Activated B cell treated with CpG ODN at 0.5 μM for 24 hours (primary cell): ENCODE measurements around the gene HBB. TPM values are rescaled to one million over a fixed set of nuclear protein-coding genes. Genes with fewer than 3 reads are reported as not detected.

ENCODE experiments used
- ATAC-seq: fragments of 200-7000 bp; cut with Tn5 transposase; one replicate; pipeline ENCODE4 v1.10.0; 2021; ENCODE audit warnings: low read depth, mild to moderate bottlenecking, moderate library complexity
- CTCF ChIA-PET: fragments of 350-600 bp; sonication (Branson Sonifier 250); formaldehyde crosslinking; loops from one replicate; lab custom pipeline; 2021; ENCODE audit warnings: antibody characterized with exemption; lab: Charles Lee
- POLR2A ChIA-PET: fragments of 350-600 bp; sonication (Branson Sonifier 250); formaldehyde crosslinking; loops from one replicate; lab custom pipeline; 2021; ENCODE audit warnings: antibody characterized with exemption; lab: Charles Lee
- DNase-seq: peaks from one replicate; pipeline ENCODE4 v3.0.0; 2022
- H3K27ac Mint-ChIP-seq: one replicate; pipeline ENCODE4 v1.8.0; 2020; ENCODE audit warnings: mixed read lengths
- H3K27me3 Mint-ChIP-seq: one replicate; pipeline ENCODE4 v1.8.0; 2021; ENCODE audit warnings: mixed read lengths
- H3K36me3 Mint-ChIP-seq: one replicate; pipeline ENCODE4 v1.8.0; 2021; ENCODE audit warnings: low read depth, mixed read lengths
- H3K4me1 Mint-ChIP-seq: one replicate; pipeline ENCODE4 v1.8.0; 2021; ENCODE audit warnings: mixed read lengths
- H3K4me3 Mint-ChIP-seq: one replicate; pipeline ENCODE4 v1.8.0; 2020; ENCODE audit warnings: mild to moderate bottlenecking, mixed read lengths
- H3K9me3 Mint-ChIP-seq: one replicate; pipeline ENCODE4 v1.8.0; 2020; ENCODE audit warnings: mixed read lengths
- CTCF ChIP-seq: fragments of 200-600 bp; IDR thresholded peaks from one replicate; pipeline ENCODE4 v1.8.0; 2022; ENCODE audit warnings: antibody characterized with exemption, mild to moderate bottlenecking
- intact Hi-C: fragments of 100-400 bp; cut with micrococcal nuclease; formaldehyde crosslinking; loops from one replicate; pipeline ENCODE4 v1.15.1; 2024
- total RNA-seq: library from RNA; stranded (reverse); gene quantifications from 2 replicates; pipeline ENCODE4 v1.2.3, GENCODE V29; 2022

HBB gene
- total RNA-seq, 1 donor from 2014 or later = 147 TPM

- no peak for TF ChIP-seq CTCF
- H3K27ac Mint-ChIP-seq = no peak within 1 kb of the TSS
- no peaks in the 10 kb centered on the region for H3K9me3 Mint-ChIP-seq
- no peaks in the 10 kb centered on the region for H3K36me3 Mint-ChIP-seq
- no peaks in the 10 kb centered on the region for H3K27me3 Mint-ChIP-seq
- ChIA-PET POLR2A (no interaction called here), CTCF (no interaction called here)
- DNase-seq (no peak), ATAC-seq (no peak)
- no peaks in the 10 kb centered on the region for H3K4me1 Mint-ChIP-seq
- no peak within 1 kb of the TSS for H3K4me3 Mint-ChIP-seq
- intact Hi-C loops = loop anchor here (10.0 kb wide), 1 partner anchor 694 kb away; the partner anchor contains the start of gene OR52E5
These were observed 26.3 kb downstream of the HBB start, which contains the start of gene OR51V1 for GRCh38 chr11:5200582-5200981. Gene OR51V1, minus strand, starts transcription at chr11:5200682. Its CDS starts 0 bp downstream, at chr11:5200682.

DNA sequence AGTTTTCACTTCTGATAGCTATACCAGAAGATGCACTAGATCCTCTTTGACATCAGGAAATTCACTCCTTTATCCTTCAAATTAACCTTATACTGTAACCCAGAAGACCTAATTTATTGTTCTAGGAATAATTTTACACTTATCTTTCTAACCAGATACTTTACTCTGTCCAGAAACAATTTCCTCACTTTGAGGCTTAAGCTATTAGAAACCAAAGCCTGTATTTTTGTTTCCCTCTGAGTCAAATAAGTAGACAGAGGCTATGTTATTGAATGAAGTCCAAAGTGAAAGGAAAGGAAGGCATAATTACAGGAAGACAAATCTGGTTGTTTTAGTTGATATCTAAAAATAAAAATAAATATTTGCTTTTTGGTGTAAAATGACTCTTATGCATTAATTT, 28.6 kb downstream of the HBB start:
- no peak overlapping the region for H3K27ac Mint-ChIP-seq
- no peak for ATAC-seq
- ChIA-PET POLR2A (no interaction called here), CTCF (no interaction called here)
- H3K27me3 Mint-ChIP-seq = no peaks in the 10 kb centered on the region
- intact Hi-C loops = no loop called here
- DNase-seq = no peak
- H3K4me3 Mint-ChIP-seq = no peak overlapping the region
- no peaks in the 10 kb centered on the region for H3K36me3 Mint-ChIP-seq
- no peak for TF ChIP-seq CTCF
- H3K4me1 Mint-ChIP-seq = no peaks in the 10 kb centered on the region
- H3K9me3 Mint-ChIP-seq = no peaks in the 10 kb centered on the region

DNA sequence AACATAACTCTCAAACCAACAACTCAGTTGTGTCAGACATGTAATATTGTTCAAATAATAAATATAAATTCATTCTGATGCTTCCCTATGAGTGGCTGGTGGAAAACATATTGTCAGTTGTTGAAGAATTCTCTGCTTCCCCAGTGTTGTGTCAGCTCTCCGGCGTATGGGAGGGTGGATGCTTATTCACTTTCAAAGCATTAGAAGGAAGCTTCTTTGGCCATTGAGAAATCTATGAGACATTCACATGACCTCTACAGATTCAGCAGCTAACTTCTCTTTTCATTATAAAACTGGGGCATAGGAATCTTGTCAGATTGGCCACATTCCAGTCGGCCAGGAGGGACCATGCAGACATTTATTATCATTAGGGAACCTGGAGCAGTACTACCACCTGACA, 29.3 kb downstream of the HBB start:
- no peaks in the 10 kb centered on the region for H3K27me3 Mint-ChIP-seq
- no peak for DNase-seq
- peaks cover 2% of the 10 kb centered on the region for H3K9me3 Mint-ChIP-seq
- ChIA-PET CTCF (no interaction called here), POLR2A (no interaction called here)
- intact Hi-C loops = no loop called here
- TF ChIP-seq CTCF = no peak
- no peak overlapping the region for H3K4me3 Mint-ChIP-seq
- H3K36me3 Mint-ChIP-seq = no peaks in the 10 kb centered on the region
- H3K27ac Mint-ChIP-seq = no peak overlapping the region
- no peak for ATAC-seq
- H3K4me1 Mint-ChIP-seq = no peaks in the 10 kb centered on the region

DNA sequence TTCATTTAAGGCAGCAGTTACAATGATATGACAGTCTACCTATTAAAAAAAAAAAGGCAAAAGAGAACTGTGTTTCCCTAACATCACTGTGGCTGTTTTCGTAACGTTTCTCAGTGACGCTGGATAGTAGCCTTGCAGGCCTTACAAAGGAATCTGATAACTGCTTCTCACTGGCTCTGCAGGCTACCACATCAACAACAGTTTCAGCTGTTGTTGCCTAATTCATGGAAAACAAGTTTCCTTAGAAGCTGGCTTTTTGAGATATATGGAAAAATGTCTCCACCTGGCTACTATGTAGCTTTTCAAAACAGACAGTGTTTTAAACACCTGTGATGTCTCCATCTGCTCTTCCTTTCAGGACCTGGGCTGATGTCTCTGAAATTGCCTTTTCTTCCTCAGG, 30.1 kb downstream of the HBB start:
- Mint-ChIP-seq H3K27ac (no peak overlapping the region), H3K9me3 (peaks cover 2% of the 10 kb centered on the region), H3K4me1 (no peaks in the 10 kb centered on the region), H3K4me3 (no peak overlapping the region), H3K27me3 (no peaks in the 10 kb centered on the region), H3K36me3 (no peaks in the 10 kb centered on the region)
- DNase-seq (no peak), ATAC-seq (no peak)
- intact Hi-C loops = no loop called here
- no peak for TF ChIP-seq CTCF
- ChIA-PET CTCF (no interaction called here), POLR2A (no interaction called here)

- DNase-seq (no peak), ATAC-seq (no peak)
- H3K36me3 Mint-ChIP-seq = no peaks in the 10 kb centered on the region
- no peak overlapping the region for H3K27ac Mint-ChIP-seq
- H3K4me1 Mint-ChIP-seq = no peaks in the 10 kb centered on the region
- H3K27me3 Mint-ChIP-seq = no peaks in the 10 kb centered on the region
- no peak overlapping the region for H3K4me3 Mint-ChIP-seq
- intact Hi-C loops = no loop called here
- ChIA-PET CTCF (no interaction called here), POLR2A (no interaction called here)
- no peak for TF ChIP-seq CTCF
- peaks cover 2% of the 10 kb centered on the region for H3K9me3 Mint-ChIP-seq
These were observed 30.8 kb downstream of the HBB start for GRCh38 chr11:5196067-5196466.
